Occipital lobe (tissue), 2 donors: ENCODE measurements around the gene NHEJ1. TPM values are rescaled to one million over a fixed set of nuclear protein-coding genes. Genes with fewer than 3 reads are reported as not detected.
A peak's percentile ranks its signal among the peaks of the same experiment; 100 is the strongest.
"Not testable (repeated sequence)": the region's sequence is repeated elsewhere in the genome, so short reads cannot be mapped to it uniquely, and the experiment has no call there.

Source experiments
- DNase-seq: peaks from one replicate; lab custom pipeline; 2025; lab: John Stamatoyannopoulos, UW
- total RNA-seq: library from RNA; depleted of rRNA; stranded (reverse); fragments of >200 nt; gene quantifications from one replicate; pipeline ENCODE4 v1.2.3, GENCODE V29; 2014

Gene NHEJ1
- 9.2 TPM for total RNA-seq

GRCh38 chr2:219160186-219161017, at the start of gene NHEJ1:
Gene NHEJ1, minus strand, starts transcription at chr2:219160815. Its CDS starts 2,453 bp downstream, at chr2:219158362.
- DNase-seq: peak; percentile 91

- no peak for DNase-seq
Observed at GRCh38 chr2:219209236-219210195, 48.9 kb upstream of the NHEJ1 start.

GRCh38 chr2:219207884-219208740, 47.5 kb upstream of the NHEJ1 start:
- no peak for DNase-seq

- no peak for DNase-seq
Observed at GRCh38 chr2:219207134-219207883, 46.7 kb upstream of the NHEJ1 start.

GRCh38 chr2:219206328-219207133, 45.9 kb upstream of the NHEJ1 start, which contains the start of gene ZFAND2B:
Gene ZFAND2B, plus strand, starts transcription at chr2:219206782. Its CDS starts 206 bp downstream, at chr2:219206988.
- peak; percentile 91 for DNase-seq

- no peak for DNase-seq
Observed at GRCh38 chr2:219205981-219206327, 45.3 kb upstream of the NHEJ1 start.

GRCh38 chr2:219205165-219205538, 44.5 kb upstream of the NHEJ1 start:
- DNase-seq: no peak

- DNase-seq: no peak
Observed at GRCh38 chr2:219204425-219205164, 44.0 kb upstream of the NHEJ1 start.

- not testable (repeated sequence) for DNase-seq
Observed at GRCh38 chr2:219201331-219201730, 40.7 kb upstream of the NHEJ1 start.

- DNase-seq: not testable (repeated sequence)
Observed at GRCh38 chr2:219200502-219201326, 40.1 kb upstream of the NHEJ1 start.

- DNase-seq: no peak
Observed at GRCh38 chr2:219199470-219200211, 39.0 kb upstream of the NHEJ1 start.

GRCh38 chr2:219198974-219199373, 38.4 kb upstream of the NHEJ1 start:
- DNase-seq: no peak

- DNase-seq: no peak
Observed at GRCh38 chr2:219197388-219197787, 36.8 kb upstream of the NHEJ1 start.

GRCh38 chr2:219186754-219187456, 26.3 kb upstream of the NHEJ1 start:
- DNase-seq: no peak

GRCh38 chr2:219184121-219184520, 23.5 kb upstream of the NHEJ1 start:
- DNase-seq: no peak

- no peak for DNase-seq
Observed at GRCh38 chr2:219183151-219183772, 22.6 kb upstream of the NHEJ1 start.
